NCI-H524 treated with DMSO at 0.1 percent for 48 hours (cell line): ENCODE measurements around the gene LGSN.
"Not testable (repeated sequence)": the region's sequence is repeated elsewhere in the genome, so short reads cannot be mapped to it uniquely, and the experiment has no call there.

ENCODE experiments used
- DNase-seq: peaks from one replicate; lab custom pipeline; 2025; lab: John Stamatoyannopoulos, UW

LGSN gene

GRCh38 chr6:63236398-63236817 is 83.4 kb downstream of the LGSN start:
- no peak for DNase-seq

- not testable (repeated sequence) for DNase-seq
Observed at GRCh38 chr6:63230511-63230910, 89.3 kb downstream of the LGSN start.

- not testable (repeated sequence) for DNase-seq
Observed at GRCh38 chr6:63230027-63230426, 89.8 kb downstream of the LGSN start.

GRCh38 chr6:63227928-63228894 is 91.6 kb downstream of the LGSN start:
- DNase-seq, result not testable (repeated sequence)

GRCh38 chr6:63225987-63226386 is 93.8 kb downstream of the LGSN start:
- not testable (repeated sequence) for DNase-seq
